ENCODE results near the gene WDR33. TPM values are rescaled to one million over a fixed set of nuclear protein-coding genes. Genes with fewer than 3 reads are reported as not detected.

The WDR33 gene
- total and polyA plus RNA-seq, 10 of the 15 experiments (the other 5 are each of a cell fraction or from before 2014, with no cell fraction given), result 29.2 to 73.8 (median 45.6) TPM

- H3K4me2 ChIP-seq (ENCODE audit: control insufficient read depth, insufficient read depth), result no peak overlapping the region
- CTCF ChIA-PET, result interaction anchor here (1.4 to 8.3 kb wide), 3 partner anchors 10 to 64 kb away, joined by 3 to 90 read pairs (median 3); no protein-coding TSS in a partner anchor
- TF ChIP-seq CEBPZ (IDR thresholded peaks at IDR 0.05; ENCODE audit: low read depth, low read length), result no peak
- TF ChIP-seq FOS (IDR thresholded peaks at IDR 0.05; ENCODE audit: borderline replicate concordance, extremely low read depth, insufficient read length), result no peak
- TF ChIP-seq KLF5 (IDR thresholded peaks at IDR 0.05; ENCODE audit: partially characterized antibody), result no peak
- TF ChIP-seq POLR2AphosphoS5 (IDR thresholded peaks at IDR 0.05; ENCODE audit: low read length), result no peak
- TF ChIP-seq WRNIP1 (IDR thresholded peaks at IDR 0.05; ENCODE audit: borderline replicate concordance, low read depth, low read length), result no peak
- no peak for TF ChIP-seq NFYA (IDR thresholded peaks at IDR 0.05; ENCODE audit: borderline replicate concordance, low read depth, low read length)
- TF ChIP-seq CHD4 (IDR thresholded peaks at IDR 0.05), result no peak
- TF ChIP-seq ZBTB40 (IDR thresholded peaks at IDR 0.05; ENCODE audit: borderline replicate concordance), result no peak
- TF ChIP-seq FOXM1 (IDR thresholded peaks at IDR 0.05; ENCODE audit: low read depth, low read length), result no peak
- no peak for TF ChIP-seq TCF7 (IDR thresholded peaks at IDR 0.05; ENCODE audit: borderline replicate concordance)
- RAD21 ChIA-PET (ENCODE audit: unreplicated experiment), result interaction anchor here (1.0 to 3.1 kb wide), 3 partner anchors 14 to 63 kb away, joined by 3 to 12 read pairs (median 5); no protein-coding TSS in a partner anchor
- H3K27me3 ChIP-seq (replicated peaks in 1 of 2; ENCODE audit: control insufficient read depth in 2 of 2, insufficient read depth in 2 of 2, low read length in 1 of 2), result no peaks in the 10 kb centered on the region
- H4K20me1 ChIP-seq (ENCODE audit: control insufficient read depth, insufficient read depth), result no peaks in the 10 kb centered on the region
- no peak overlapping the region for H3K27ac ChIP-seq (ENCODE audit: control insufficient read depth, insufficient read depth)
- no peaks in the 10 kb centered on the region for H3K79me2 ChIP-seq (ENCODE audit: control insufficient read depth, insufficient read depth, low read length)
- FAIRE-seq, result no peak
- 60% methylated on average over 24 of the region's 24 CpGs for WGBS (ENCODE audit: insufficient coverage, insufficient replicate concordance, low lambda C conversion rate, missing lambda C conversion rate)
- POLR2A ChIA-PET, result no interaction called here
- no peaks in the 10 kb centered on the region for H3K36me3 ChIP-seq (ENCODE audit: control insufficient read depth in 2 of 2, insufficient read depth in 2 of 2, low read length in 1 of 2)
- no peak overlapping the region for H3K9ac ChIP-seq (ENCODE audit: control insufficient read depth, insufficient read depth, low read length)
- no peak overlapping the region for H2AFZ ChIP-seq (ENCODE audit: control insufficient read depth, low read depth, low read length)
- no peak for DNase-seq (ENCODE audit: low read depth, low spot score)
- intact Hi-C loops (cut with micrococcal nuclease; ENCODE audit: unreplicated experiment), result no loop called here
- no TSS peak for BruUV-seq (replicated peaks)
- SMC1A ChIA-PET (ENCODE audit: uncharacterized antibody, unreplicated experiment), result no interaction called here
- H3K9me3 ChIP-seq (replicated peaks; ENCODE audit: control insufficient read depth, insufficient read depth, low read length), result no peaks in the 10 kb centered on the region
- H3K4me1 ChIP-seq (ENCODE audit: control insufficient read depth, insufficient read depth, low read length), result no peaks in the 10 kb centered on the region
- in situ Hi-C loops (cut with MboI), result no loop called here
- ATAC-seq, result no peak
- H3K4me3 ChIP-seq, result no peak overlapping the region
Measured at GRCh38 chr2:127654084-127654837, 156.7 kb downstream of the WDR33 start.
